Fibroblast of lung (primary cell): ENCODE results near the gene DDN. TPM values are rescaled to one million over a fixed set of nuclear protein-coding genes. Genes with fewer than 3 reads are reported as not detected.

Experiments
- DNase-seq, 2 donors: peaks; one replicate each; pipeline versions ENCODE4 v3.0.0 to v3.0.0-alpha.2; 2010; ENCODE audit warnings: low read depth in 2 of 2
- H2AFZ ChIP-seq: 2 replicates; pipeline ENCODE4 v1.5.1; 2012; ENCODE audit warnings: low read length, control low read depth, inconsistent platforms
- H3K27ac ChIP-seq: 2 replicates; pipeline ENCODE4 v1.5.1; 2011; ENCODE audit warnings: low read length, control low read depth; ENCODE audit not compliant: insufficient read depth
- H3K27me3 ChIP-seq: 2 replicates; pipeline ENCODE4 v1.5.1; 2011; ENCODE audit warnings: mild to moderate bottlenecking, low read length; ENCODE audit not compliant: control insufficient read depth, insufficient read depth
- H3K36me3 ChIP-seq: 2 replicates; pipeline ENCODE4 v1.5.1; 2011; ENCODE audit warnings: low read length; ENCODE audit not compliant: control insufficient read depth, insufficient read depth
- H3K4me1 ChIP-seq: 2 replicates; pipeline ENCODE4 v1.5.1; 2011; ENCODE audit warnings: low read length; ENCODE audit not compliant: control insufficient read depth, insufficient read depth; ENCODE audit errors: extremely low read depth
- H3K4me2 ChIP-seq: 2 replicates; pipeline ENCODE4 v1.5.1; 2011; ENCODE audit warnings: low read length, control low read depth; ENCODE audit not compliant: insufficient read depth; ENCODE audit errors: extremely low read depth
- H3K4me3 ChIP-seq, 4 experiments: fragments of 200-600 bp in 1 of 4; sonication (generic) in 1 of 4; replicated peaks in 1 of 4; 2 replicates each; pipeline ENCODE4 v1.5.1; 2011 to 2016; ENCODE audit warnings: low read length in 4 of 4, low read depth in 3 of 4, mild to moderate bottlenecking in 3 of 4, control low read depth in 2 of 4, inconsistent platforms in 1 of 4, mixed read lengths in 1 of 4; ENCODE audit not compliant: insufficient read depth in 1 of 4; ENCODE audit errors: control extremely low read depth in 1 of 4
- H3K79me2 ChIP-seq: 2 replicates; pipeline ENCODE4 v1.5.1; 2012; ENCODE audit warnings: mild to moderate bottlenecking, low read length, inconsistent platforms; ENCODE audit not compliant: control insufficient read depth, insufficient read depth
- H3K9ac ChIP-seq: 2 replicates; pipeline ENCODE4 v1.5.1; 2011; ENCODE audit warnings: mild to moderate bottlenecking, low read length, control low read depth; ENCODE audit not compliant: insufficient read depth
- H3K9me3 ChIP-seq: 2 replicates; pipeline ENCODE4 v1.5.1; 2012; ENCODE audit warnings: low read depth, low read length; ENCODE audit not compliant: control insufficient read depth, insufficient read depth
- H4K20me1 ChIP-seq: 2 replicates; pipeline ENCODE4 v1.5.1; 2011; ENCODE audit warnings: low read length; ENCODE audit not compliant: control insufficient read depth, insufficient read depth; ENCODE audit errors: extremely low read depth
- EZH2 ChIP-seq: IDR thresholded peaks from 2 replicates; pipeline ENCODE4 v1.5.1; 2012; ENCODE audit warnings: low read length, control low read depth, mild to moderate bottlenecking; ENCODE audit errors: missing control alignments
- polyA plus RNA-seq, 2 donors: library from polyadenylated mRNA; depleted of rRNA in 1 of 2; stranded (reverse) in 1 of 2; unstranded in 1 of 2; fragments of >200 nt; gene quantifications; 2 replicates each; pipeline ENCODE4 v1.2.1, GENCODE V29; 2011 to 2012; ENCODE audit warnings: missing spikeins in 1 of 2
- total RNA-seq: library from RNA; depleted of rRNA; stranded (reverse); fragments of >200 nt; gene quantifications from 2 replicates; pipeline ENCODE4 v1.2.1, GENCODE V29; 2014
- TF ChIP-seq, protein P1 (sequence below), 2 donors: IDR thresholded peaks in 1 of 2; conservative IDR thresholded peaks in 1 of 2; 1 replicate in 1 of 2; 2 replicates in 1 of 2; pipeline ENCODE4 v1.5.1; 2011 to 2012; ENCODE audit warnings: low read length in 2 of 2, control low read depth in 1 of 2, inconsistent platforms in 1 of 2, low read depth in 1 of 2, mild to moderate bottlenecking in 1 of 2

DDN gene
- total and polyA plus RNA-seq, 2 donors (not counting 1 experiment from before 2014, with no cell fraction given): under 0.01 to 0.09 TPM

DNA sequence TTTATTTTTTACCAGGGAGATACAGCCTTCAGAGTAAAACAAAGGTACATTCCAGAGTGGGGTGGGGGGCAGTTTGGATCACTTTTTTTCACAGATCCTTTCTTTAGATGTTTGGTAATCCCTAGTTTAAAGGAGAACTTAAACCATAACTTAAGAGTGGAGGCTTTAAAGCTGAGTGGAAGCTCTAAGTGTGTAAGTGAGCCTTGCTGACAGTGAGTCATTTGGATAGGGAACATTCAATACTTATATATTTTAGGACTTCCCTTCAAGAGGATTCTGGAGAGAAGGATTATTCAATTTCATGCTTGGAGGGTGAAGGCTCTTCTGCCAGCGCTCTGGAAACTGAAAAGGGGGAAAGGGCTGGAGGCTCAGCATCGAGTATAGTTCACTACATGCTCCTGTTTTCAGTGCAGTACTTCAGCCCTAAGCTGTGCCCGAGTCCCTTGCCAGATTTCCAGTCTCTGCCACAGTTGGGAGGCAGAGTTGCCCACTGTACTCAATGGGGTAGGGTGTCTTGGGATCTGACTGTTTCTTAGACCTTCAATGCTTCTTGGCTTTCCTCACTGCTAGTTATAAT lies 11.0 kb upstream of the DDN start:
- Histone ChIP-seq H3K9ac (no peak overlapping the region), H3K36me3 (peaks cover 9% of the 10 kb centered on the region), H3K9me3 (no peaks in the 10 kb centered on the region), H3K79me2 (peaks cover 5% of the 10 kb centered on the region), H3K4me3 (no peak overlapping the region), H3K4me2 (no peak overlapping the region), H2AFZ (no peak overlapping the region), H4K20me1 (no peaks in the 10 kb centered on the region), H3K4me1 (no peaks in the 10 kb centered on the region), H3K27ac (no peak overlapping the region), H3K27me3 (no peaks in the 10 kb centered on the region)
- DNase-seq: peak in 1 of 2 donors; percentile 13
- TF ChIP-seq, protein P1, sequence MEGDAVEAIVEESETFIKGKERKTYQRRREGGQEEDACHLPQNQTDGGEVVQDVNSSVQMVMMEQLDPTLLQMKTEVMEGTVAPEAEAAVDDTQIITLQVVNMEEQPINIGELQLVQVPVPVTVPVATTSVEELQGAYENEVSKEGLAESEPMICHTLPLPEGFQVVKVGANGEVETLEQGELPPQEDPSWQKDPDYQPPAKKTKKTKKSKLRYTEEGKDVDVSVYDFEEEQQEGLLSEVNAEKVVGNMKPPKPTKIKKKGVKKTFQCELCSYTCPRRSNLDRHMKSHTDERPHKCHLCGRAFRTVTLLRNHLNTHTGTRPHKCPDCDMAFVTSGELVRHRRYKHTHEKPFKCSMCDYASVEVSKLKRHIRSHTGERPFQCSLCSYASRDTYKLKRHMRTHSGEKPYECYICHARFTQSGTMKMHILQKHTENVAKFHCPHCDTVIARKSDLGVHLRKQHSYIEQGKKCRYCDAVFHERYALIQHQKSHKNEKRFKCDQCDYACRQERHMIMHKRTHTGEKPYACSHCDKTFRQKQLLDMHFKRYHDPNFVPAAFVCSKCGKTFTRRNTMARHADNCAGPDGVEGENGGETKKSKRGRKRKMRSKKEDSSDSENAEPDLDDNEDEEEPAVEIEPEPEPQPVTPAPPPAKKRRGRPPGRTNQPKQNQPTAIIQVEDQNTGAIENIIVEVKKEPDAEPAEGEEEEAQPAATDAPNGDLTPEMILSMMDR (conservative IDR thresholded peaks at IDR 0.05 in 1 of 2, IDR thresholded peaks at IDR 0.05 in 1 of 2; ENCODE audit: low read depth in 1 of 2, low read length in 2 of 2): no peak
- no peak for TF ChIP-seq EZH2

DNA sequence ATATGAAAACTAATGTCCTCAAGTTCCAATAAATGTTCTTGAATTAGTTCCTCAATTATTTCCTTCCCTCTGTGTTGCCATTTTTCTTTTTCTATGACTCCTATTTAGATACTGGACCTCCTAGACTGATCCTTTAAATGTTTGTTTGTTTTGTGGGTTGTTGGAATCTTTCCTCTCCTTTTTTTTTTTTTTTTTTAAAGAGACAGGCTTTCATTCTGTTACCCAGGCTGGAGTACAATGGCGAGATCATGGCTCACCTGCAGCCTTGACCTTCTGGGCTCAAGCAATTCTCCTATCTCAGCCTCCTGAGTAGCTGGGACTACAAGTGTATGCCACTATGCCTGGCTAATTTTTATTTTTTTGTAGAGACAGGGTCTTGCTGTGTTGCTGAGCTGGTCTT lies 9.8 kb upstream of the DDN start:
- H3K79me2 ChIP-seq: no peaks in the 10 kb centered on the region
- H3K4me3 ChIP-seq: no peak overlapping the region
- no peak overlapping the region for H3K4me2 ChIP-seq
- no peaks in the 10 kb centered on the region for H3K27me3 ChIP-seq
- no peak overlapping the region for H3K27ac ChIP-seq
- no peaks in the 10 kb centered on the region for H3K9me3 ChIP-seq
- peaks cover 11% of the 10 kb centered on the region for H3K36me3 ChIP-seq
- H2AFZ ChIP-seq: no peak overlapping the region
- TF ChIP-seq, protein P1 (conservative IDR thresholded peaks at IDR 0.05 in 1 of 2, IDR thresholded peaks at IDR 0.05 in 1 of 2; ENCODE audit: low read depth in 1 of 2, low read length in 2 of 2): no peak
- no peak for TF ChIP-seq EZH2
- H3K4me1 ChIP-seq: no peaks in the 10 kb centered on the region
- DNase-seq: no peak
- no peaks in the 10 kb centered on the region for H4K20me1 ChIP-seq
- H3K9ac ChIP-seq: no peak overlapping the region

- no peak for DNase-seq
- H3K9me3 ChIP-seq: no peaks in the 10 kb centered on the region
- H3K4me1 ChIP-seq: peaks cover 14% of the 10 kb centered on the region
- H3K4me2 ChIP-seq: no peak overlapping the region
- H3K27me3 ChIP-seq: peaks cover 11% of the 10 kb centered on the region
- H3K79me2 ChIP-seq: no peaks in the 10 kb centered on the region
- peaks cover 14% of the 10 kb centered on the region for H3K36me3 ChIP-seq
- TF ChIP-seq EZH2: no peak
- TF ChIP-seq, protein P1 (conservative IDR thresholded peaks at IDR 0.05 in 1 of 2, IDR thresholded peaks at IDR 0.05 in 1 of 2; ENCODE audit: low read depth in 1 of 2, low read length in 2 of 2): no peak
- no peak overlapping the region for H2AFZ ChIP-seq
- no peak overlapping the region for H3K27ac ChIP-seq
- H4K20me1 ChIP-seq: no peaks in the 10 kb centered on the region
- H3K9ac ChIP-seq: no peak overlapping the region
- H3K4me3 ChIP-seq: no peak overlapping the region
Observed at GRCh38 chr12:49000346-49000745, 1.2 kb upstream of the DDN start.
